ENCODE data around the gene TMEM121.
"Not testable (repeated sequence)": the region's sequence is repeated elsewhere in the genome, so short reads cannot be mapped to it uniquely, and the experiment has no call there.

Gene TMEM121

GRCh38 chr14:105570482-105570881, 44.1 kb downstream of the TMEM121 start:
- DNase-seq (ENCODE audit: low spot score), result no peak

- not testable (repeated sequence) for DNase-seq (ENCODE audit: low spot score)
Measured at GRCh38 chr14:105571181-105571951, 45.0 kb downstream of the TMEM121 start.

- not testable (repeated sequence) for DNase-seq (ENCODE audit: low spot score)
Measured at GRCh38 chr14:105572063-105572462, 45.7 kb downstream of the TMEM121 start.

- DNase-seq (ENCODE audit: low spot score), result not testable (repeated sequence)
Measured at GRCh38 chr14:105573841-105574240, 47.5 kb downstream of the TMEM121 start.

- DNase-seq (ENCODE audit: low spot score), result not testable (repeated sequence)
Measured at GRCh38 chr14:105574411-105574810, 48.0 kb downstream of the TMEM121 start.

GRCh38 chr14:105575016-105575700, 48.8 kb downstream of the TMEM121 start:
- DNase-seq (ENCODE audit: low spot score), result not testable (repeated sequence)

- no peak for DNase-seq (ENCODE audit: low spot score)
Measured at GRCh38 chr14:105576525-105577088, 50.2 kb downstream of the TMEM121 start.

GRCh38 chr14:105577314-105577861, 51.0 kb downstream of the TMEM121 start:
- DNase-seq (ENCODE audit: low spot score), result peak; percentile 32

GRCh38 chr14:105578070-105578469, 51.7 kb downstream of the TMEM121 start:
- DNase-seq (ENCODE audit: low spot score), result no peak

- DNase-seq (ENCODE audit: low spot score), result not testable (repeated sequence)
Measured at GRCh38 chr14:105579221-105579620, 52.8 kb downstream of the TMEM121 start.

Measured in D341Med (cell line).